K562 (cell line): Measurements from ENCODE around the gene COP1. TPM values are rescaled to one million over a fixed set of nuclear protein-coding genes. Genes with fewer than 3 reads are reported as not detected.

Experiments
- BRD9 ChIP-seq: fragments of 450-650 bp; IDR thresholded peaks from 2 replicates; pipeline ENCODE4 v1.6.1; 2018; ENCODE audit warnings: low read depth; ENCODE audit not compliant: partially characterized antibody
- EP400 ChIP-seq: fragments of 450-650 bp; IDR thresholded peaks from 2 replicates; pipeline ENCODE4 v1.6.1; 2017; ENCODE audit warnings: antibody characterized with exemption, mild to moderate bottlenecking, moderate library complexity
- FOXJ3 ChIP-seq: sonication (generic); formaldehyde crosslinking; IDR thresholded peaks from 2 replicates; pipeline ENCODE4 v1.4.0; 2020; ENCODE audit warnings: mild to moderate bottlenecking, missing genetic modification reagents
- GTF2A2 ChIP-seq: IDR thresholded peaks from 2 replicates; pipeline ENCODE4 v1.6.1; 2016; ENCODE audit warnings: mild to moderate bottlenecking, missing genetic modification characterization, missing compliant biosample characterization
- GTF2F1 ChIP-seq: IDR thresholded peaks from 2 replicates; pipeline ENCODE4 v1.6.1; 2011; ENCODE audit warnings: low read depth, low read length, improper control_type of control experiment
- HOMEZ ChIP-seq: fragments of 250-450 bp; sonication (Bioruptor Pico); IDR thresholded peaks from 2 replicates; pipeline ENCODE4 v1.4.0; 2020; ENCODE audit warnings: mild to moderate bottlenecking, moderate library complexity
- KLF1 ChIP-seq: fragments of 450-650 bp; IDR thresholded peaks from 2 replicates; pipeline ENCODE4 v1.6.1; 2016; ENCODE audit warnings: missing genetic modification characterization, missing compliant biosample characterization
- L3MBTL2 ChIP-seq: fragments of 450-650 bp; IDR thresholded peaks from 2 replicates; pipeline ENCODE4 v1.6.1; 2016; ENCODE audit warnings: mild to moderate bottlenecking, moderate library complexity
- MECOM ChIP-seq: fragments of 250-450 bp; sonication (Bioruptor Pico); IDR thresholded peaks from 2 replicates; pipeline ENCODE4 v1.8.0; 2022; ENCODE audit warnings: inconsistent platforms
- MLX ChIP-seq, 2 experiments: fragments of 450-650 bp in 1 of 2; sonication (generic) in 1 of 2; formaldehyde crosslinking; conservative IDR thresholded peaks; 2 replicates each; pipeline versions ENCODE4 v1.4.0 to v1.8.1; 2020 to 2022; ENCODE audit warnings: mild to moderate bottlenecking in 1 of 2, missing genetic modification reagents in 1 of 2
- PHF21A ChIP-seq: fragments of 450-650 bp; IDR thresholded peaks from 2 replicates; pipeline ENCODE4 v1.6.1; 2017; ENCODE audit warnings: low read depth, borderline replicate concordance
- RCOR1 ChIP-seq, 2 experiments: IDR thresholded peaks; 2 replicates each; pipeline ENCODE4 v1.6.1; 2012; ENCODE audit warnings: low read depth in 2 of 2, low read length in 2 of 2, borderline replicate concordance in 1 of 2, improper control_type of control experiment in 1 of 2
- SMARCA4 ChIP-seq: fragments of 450-650 bp; IDR thresholded peaks from 2 replicates; pipeline ENCODE4 v1.6.1; 2016
- SRF ChIP-seq, 2 experiments: fragments of 250-450, 450-650 bp in 1 of 2; sonication (Bioruptor Pico) in 1 of 2; sonication (generic) in 1 of 2; formaldehyde crosslinking; IDR thresholded peaks; 2 replicates each; pipeline versions ENCODE4 v1.5.0 to v1.5.1; 2020 to 2022; ENCODE audit warnings: mild to moderate bottlenecking in 1 of 2, missing genetic modification reagents in 1 of 2
- ZBTB9 ChIP-seq: fragments of 450-650 bp; formaldehyde crosslinking; IDR thresholded peaks from 2 replicates; pipeline ENCODE4 v1.4.0; 2020; ENCODE audit warnings: mild to moderate bottlenecking, moderate library complexity
- ZFPM2 ChIP-seq: fragments of 250-450 bp; sonication (Bioruptor Pico); IDR thresholded peaks from 2 replicates; pipeline ENCODE4 v1.5.1; 2022; ENCODE audit warnings: mild to moderate bottlenecking
- ZNF639 ChIP-seq, 2 experiments: fragments of 200-800 bp in 1 of 2; sonication (Bioruptor generic) in 1 of 2; sonication (generic) in 1 of 2; formaldehyde crosslinking in 1 of 2; IDR thresholded peaks in 1 of 2; conservative IDR thresholded peaks in 1 of 2; 2 replicates each; pipeline versions ENCODE4 v1.5.0 to v1.6.1; 2016 to 2020; ENCODE audit warnings: missing compliant biosample characterization in 1 of 2, missing genetic modification characterization in 1 of 2, missing genetic modification reagents in 1 of 2
- ZNF696 ChIP-seq: fragments of 250-450 bp; sonication (Bioruptor Pico); conservative IDR thresholded peaks from 2 replicates; pipeline ENCODE4 v1.4.0; 2020; ENCODE audit warnings: mild to moderate bottlenecking, moderate library complexity
- ZNF830 ChIP-seq: fragments of 250-450 bp; sonication (Bioruptor Pico); IDR thresholded peaks from 2 replicates; pipeline ENCODE4 v1.5.0; 2021; ENCODE audit warnings: mild to moderate bottlenecking
- polyA plus RNA-seq, 8 experiments: library from polyadenylated mRNA; depleted of rRNA in 4 of 8; stranded (reverse) in 5 of 8; unstranded in 3 of 8; fragments of >200 nt; fragmentation: Nextera tagmentation in 2 of 8; fragmentation: Illumina TruSeq in 1 of 8; extraction: Ambion mirVana in 2 of 8; extraction: Trizol in 1 of 8; gene quantifications; 2 replicates each; pipeline versions ENCODE4 v1.2.1 to v1.2.3, GENCODE V29; 2011 to 2014; ENCODE audit warnings: inconsistent platforms in 1 of 8, missing spikeins in 1 of 8
- total RNA-seq, 7 experiments: library from RNA; depleted of rRNA in 6 of 7; stranded (reverse); fragments of >200 nt in 6 of 7; fragmentation: Illumina TruSeq in 2 of 7; extraction: Trizol in 2 of 7; gene quantifications; 2 replicates each; pipeline versions ENCODE4 v1.2.1 to v1.2.3, GENCODE V29; 2011 to 2021; ENCODE audit warnings: low replicate concordance in 1 of 7
- TF ChIP-seq, protein P1 (sequence below), 2 experiments: fragments of 450-650 bp in 1 of 2; sonication (generic) in 1 of 2; formaldehyde crosslinking in 1 of 2; IDR thresholded peaks in 1 of 2; conservative IDR thresholded peaks in 1 of 2; 2 replicates each; pipeline versions ENCODE4 v1.6.1 to v1.8.1; 2016 to 2023; ENCODE audit warnings: mild to moderate bottlenecking in 2 of 2, moderate library complexity in 2 of 2, inconsistent platforms in 1 of 2, missing genetic modification reagents in 1 of 2

Gene COP1
- total and polyA plus RNA-seq, 9 of the 15 experiments (the other 6 are each of a cell fraction or from before 2014, with no cell fraction given) = 25.8 to 77.7 (median 58.6) TPM

- TF ChIP-seq HOMEZ (CRISPR knock-in tag) (0 out of 2 replicates have a peak, but pooled peaks have one; percentile 1), GTF2A2 (0 out of 2 replicates have a peak, but pooled peaks have one; percentile 43), KLF1 (tag) (0 out of 2 replicates have a peak, but pooled peaks have one; percentile 73), MLX (CRISPR knock-in tag; conservative IDR thresholded peaks at IDR 0.05) (no peak), MECOM (CRISPR knock-in tag) (no peak), ZFPM2 (CRISPR knock-in tag) (no peak), SRF (CRISPR knock-in tag; IDR thresholded peaks at IDR 0.05) (0 out of 4 replicates have a peak, but pooled peaks have one; percentile 22 to 44), EP400 (peak; percentile 77; the same call in 1 of the 2 replicates), FOXJ3 (CRISPR knock-in tag) (no peak), RCOR1 (IDR thresholded peaks at IDR 0.05; ENCODE audit: borderline replicate concordance in 1 of 2, low read depth in 2 of 2, low read length in 2 of 2) (peak in 1 of 2 experiments; percentile 6; a peak in 1 of 4 replicates), ZNF696 (CRISPR knock-in tag) (no peak), L3MBTL2 (peak; percentile 42; the same call in 1 of the 2 replicates), ZNF639 (CRISPR knock-in tag; conservative IDR thresholded peaks at IDR 0.05 in 1 of 2, IDR thresholded peaks at IDR 0.05 in 1 of 2) (peak in 1 of 2 experiments; percentile 89; a peak in 2 of 4 replicates), ZNF830 (CRISPR knock-in tag) (no peak; the same call in 1 of the 2 replicates), GTF2F1 (no peak), SMARCA4 (no peak), ZBTB9 (CRISPR knock-in tag) (peak; percentile 90), PHF21A (no peak), BRD9 (peak; percentile 19)
- TF ChIP-seq, protein P1, sequence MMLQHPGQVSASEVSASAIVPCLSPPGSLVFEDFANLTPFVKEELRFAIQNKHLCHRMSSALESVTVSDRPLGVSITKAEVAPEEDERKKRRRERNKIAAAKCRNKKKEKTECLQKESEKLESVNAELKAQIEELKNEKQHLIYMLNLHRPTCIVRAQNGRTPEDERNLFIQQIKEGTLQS (IDR thresholded peaks at IDR 0.05) = no peak
- TF ChIP-seq, protein P1 (CRISPR knock-in tag; conservative IDR thresholded peaks at IDR 0.05) = peak; percentile 63; the same call in 1 of the 2 replicates
These were observed at the start of gene COP1 (continued) for GRCh38 chr1:176206961-176207902.
